ENCODE results near the gene CEP192.

Gene CEP192

GRCh38 chr18:13139885-13140450, 148.8 kb downstream of the CEP192 start:
- DNase-seq (ENCODE audit: insufficient read length, low spot score) (no peak), FAIRE-seq (no peak)
- TF ChIP-seq, protein P1, sequence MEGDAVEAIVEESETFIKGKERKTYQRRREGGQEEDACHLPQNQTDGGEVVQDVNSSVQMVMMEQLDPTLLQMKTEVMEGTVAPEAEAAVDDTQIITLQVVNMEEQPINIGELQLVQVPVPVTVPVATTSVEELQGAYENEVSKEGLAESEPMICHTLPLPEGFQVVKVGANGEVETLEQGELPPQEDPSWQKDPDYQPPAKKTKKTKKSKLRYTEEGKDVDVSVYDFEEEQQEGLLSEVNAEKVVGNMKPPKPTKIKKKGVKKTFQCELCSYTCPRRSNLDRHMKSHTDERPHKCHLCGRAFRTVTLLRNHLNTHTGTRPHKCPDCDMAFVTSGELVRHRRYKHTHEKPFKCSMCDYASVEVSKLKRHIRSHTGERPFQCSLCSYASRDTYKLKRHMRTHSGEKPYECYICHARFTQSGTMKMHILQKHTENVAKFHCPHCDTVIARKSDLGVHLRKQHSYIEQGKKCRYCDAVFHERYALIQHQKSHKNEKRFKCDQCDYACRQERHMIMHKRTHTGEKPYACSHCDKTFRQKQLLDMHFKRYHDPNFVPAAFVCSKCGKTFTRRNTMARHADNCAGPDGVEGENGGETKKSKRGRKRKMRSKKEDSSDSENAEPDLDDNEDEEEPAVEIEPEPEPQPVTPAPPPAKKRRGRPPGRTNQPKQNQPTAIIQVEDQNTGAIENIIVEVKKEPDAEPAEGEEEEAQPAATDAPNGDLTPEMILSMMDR (IDR thresholded peaks at IDR 0.05; ENCODE audit: insufficient read depth, missing control alignments), result no peak

DNA sequence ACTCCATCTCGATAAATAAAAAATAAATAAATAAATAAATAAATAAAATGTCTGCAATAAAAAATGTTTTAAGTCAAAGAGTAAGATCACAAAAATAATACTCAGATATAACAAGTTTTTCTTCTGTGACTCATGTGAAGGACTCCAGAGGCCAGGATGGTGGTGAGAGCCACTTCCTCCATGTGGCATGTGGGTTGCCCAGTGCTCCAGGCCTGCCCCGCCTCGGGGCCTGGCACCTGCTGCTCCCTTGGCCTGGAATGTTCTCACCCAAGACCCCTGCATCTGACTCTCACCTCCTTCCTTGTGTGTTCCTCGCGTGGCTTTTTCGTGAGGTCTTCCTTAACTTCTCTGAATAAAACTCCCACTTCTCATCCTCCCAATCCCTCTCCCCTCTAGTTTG, 150.0 kb downstream of the CEP192 start:
- FAIRE-seq (no peak), DNase-seq (ENCODE audit: insufficient read length, low spot score) (no peak)
- TF ChIP-seq, protein P1 (IDR thresholded peaks at IDR 0.05; ENCODE audit: insufficient read depth, missing control alignments), result no peak

DNA sequence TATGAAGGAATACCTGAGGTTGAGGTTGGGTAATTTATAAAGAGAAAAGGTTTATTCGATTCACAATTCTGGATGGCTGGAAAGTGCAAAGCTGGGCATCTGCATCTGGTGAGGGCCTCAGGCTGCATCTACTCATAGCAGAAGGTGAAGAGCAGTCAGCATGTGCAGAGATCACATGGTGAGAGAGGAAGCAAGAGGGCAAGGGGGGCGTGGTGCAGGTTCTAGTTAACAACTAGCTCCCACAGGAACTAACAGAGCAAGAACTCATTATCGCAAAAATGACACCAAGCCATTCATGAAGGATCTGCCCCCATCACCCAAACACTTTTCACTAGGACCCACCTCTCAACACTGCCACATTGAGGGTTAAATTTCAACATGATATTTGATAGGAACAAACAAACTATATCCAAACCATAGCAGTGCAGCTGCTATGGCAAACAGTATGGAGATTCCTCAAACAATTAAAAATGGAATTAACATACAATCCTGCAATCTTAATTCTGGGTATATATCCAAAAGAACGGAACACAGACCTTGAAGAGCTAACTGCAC, 154.6 kb downstream of the CEP192 start:
- FAIRE-seq, result no peak
- TF ChIP-seq, protein P1 (IDR thresholded peaks at IDR 0.05; ENCODE audit: insufficient read depth, missing control alignments), result no peak
- no peak for DNase-seq (ENCODE audit: insufficient read length, low spot score)

DNA sequence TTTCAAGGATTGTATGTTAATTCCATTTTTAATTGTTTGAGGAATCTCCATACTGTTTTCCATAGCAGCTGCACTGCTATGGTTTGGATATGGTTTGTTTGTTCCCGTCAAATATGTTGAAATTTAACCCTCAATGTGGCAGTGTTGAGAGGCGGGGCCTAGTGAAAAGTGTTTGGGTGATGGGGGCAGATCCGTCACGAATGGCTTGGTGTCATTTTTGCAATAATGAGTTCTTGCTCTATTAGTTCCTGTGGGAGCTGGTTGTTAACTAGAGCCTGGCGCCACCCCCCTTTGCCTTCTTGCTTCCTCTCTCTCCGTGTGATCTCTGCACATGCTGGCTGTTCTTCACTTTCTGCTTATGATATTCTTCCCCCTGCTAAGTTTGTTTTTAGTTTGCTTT, 156.0 kb downstream of the CEP192 start:
- TF ChIP-seq, protein P1 (IDR thresholded peaks at IDR 0.05; ENCODE audit: insufficient read depth, missing control alignments), result no peak
- DNase-seq (ENCODE audit: insufficient read length, low spot score) (no peak), FAIRE-seq (no peak)

DNA sequence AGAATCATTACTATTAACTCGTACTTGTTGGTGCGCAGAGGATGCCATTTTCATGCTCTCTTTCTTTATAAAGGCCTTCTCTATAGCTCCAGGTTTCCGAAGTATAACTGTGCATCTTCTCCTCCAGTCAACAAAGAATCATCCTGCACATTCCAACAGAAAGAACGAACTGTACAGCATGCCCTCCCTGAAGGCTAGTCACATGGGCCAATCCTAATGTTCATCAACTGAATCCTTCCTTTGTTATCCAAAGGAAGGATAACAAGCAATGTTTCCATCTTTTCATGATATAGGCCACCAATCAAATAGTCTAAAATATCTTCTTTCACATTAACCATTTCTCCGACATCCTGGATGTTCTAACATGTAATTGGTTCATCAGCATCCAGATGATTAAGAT, 160.5 kb downstream of the CEP192 start:
- no peak for FAIRE-seq
- TF ChIP-seq, protein P1 (IDR thresholded peaks at IDR 0.05; ENCODE audit: insufficient read depth, missing control alignments), result no peak
- DNase-seq (ENCODE audit: insufficient read length, low spot score), result no peak

DNA sequence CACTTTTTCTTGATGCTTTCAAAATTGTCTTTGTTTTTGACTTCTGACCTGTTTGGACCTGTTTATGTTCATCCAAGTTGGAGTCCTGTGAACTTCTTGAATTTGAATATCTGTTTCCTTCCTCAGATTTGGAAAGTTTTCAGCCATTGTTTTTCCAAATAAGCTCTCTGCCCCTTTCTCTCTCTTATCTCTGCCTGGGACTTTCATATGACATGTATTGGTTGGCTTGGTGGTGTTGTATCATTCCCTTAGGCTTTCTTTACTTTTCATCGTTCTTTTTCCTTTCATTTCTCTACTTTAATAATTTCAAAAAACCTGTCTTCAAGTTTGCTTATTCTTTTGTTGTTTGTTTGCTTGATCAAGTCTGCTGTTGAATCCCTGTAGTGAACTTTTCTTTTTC, 167.3 kb downstream of the CEP192 start:
- no peak for DNase-seq (ENCODE audit: insufficient read length, low spot score)
- no peak for FAIRE-seq
- TF ChIP-seq, protein P1 (IDR thresholded peaks at IDR 0.05; ENCODE audit: insufficient read depth, missing control alignments), result no peak

DNA sequence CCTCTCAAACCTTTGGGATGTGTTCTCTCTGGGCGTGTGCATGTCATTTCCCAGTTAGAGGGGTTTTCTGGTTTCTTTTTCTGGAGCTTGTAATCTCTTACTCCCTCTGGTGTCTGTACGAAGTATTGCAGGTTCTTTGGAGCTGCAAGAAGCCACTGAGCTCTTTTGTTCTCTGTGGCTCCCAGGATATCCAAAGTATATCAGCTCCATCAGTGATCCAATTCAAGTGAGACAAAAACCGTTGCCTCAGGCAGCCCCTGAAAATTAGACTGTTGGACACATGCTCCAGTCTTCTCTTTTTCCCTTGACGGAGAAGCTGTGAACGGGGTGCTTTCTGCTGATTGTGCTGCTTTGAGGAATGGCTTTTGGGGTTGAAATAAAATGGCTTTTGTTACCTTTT, 168.4 kb downstream of the CEP192 start:
- no peak for FAIRE-seq

More for the DNA sequence above, 168.4 kb downstream of the CEP192 start:
- TF ChIP-seq, protein P1 (IDR thresholded peaks at IDR 0.05; ENCODE audit: insufficient read depth, missing control alignments), result peak; percentile 65
- no peak for DNase-seq (ENCODE audit: insufficient read length, low spot score)

Data from D721Med (cell line).